Subcutaneous abdominal adipose tissue (tissue), 5 donors: Measurements from ENCODE around the gene LARP4.

Experiments
- H3K27ac ChIP-seq: one replicate; pipeline ENCODE4 v1.7.0; 2013; ENCODE audit warnings: low read depth, mild to moderate bottlenecking, inconsistent platforms, low read length, moderate library complexity
- H3K27me3 ChIP-seq, 5 donors: one replicate each; pipeline ENCODE4 v1.7.0; 2013; ENCODE audit warnings: low read length in 5 of 5, inconsistent platforms in 1 of 5; ENCODE audit not compliant: control insufficient read depth in 5 of 5, insufficient read depth in 4 of 5
- H3K36me3 ChIP-seq, 5 donors: one replicate each; pipeline ENCODE4 v1.7.0; 2013; ENCODE audit warnings: low read length in 5 of 5; ENCODE audit not compliant: control insufficient read depth in 5 of 5, insufficient read depth in 5 of 5
- H3K4me1 ChIP-seq, 5 donors: one replicate each; pipeline ENCODE4 v1.7.0; 2013; ENCODE audit warnings: low read length in 5 of 5, mild to moderate bottlenecking in 3 of 5, moderate library complexity in 1 of 5; ENCODE audit not compliant: control insufficient read depth in 5 of 5, insufficient read depth in 5 of 5
- H3K4me3 ChIP-seq, 5 donors: one replicate each; pipeline ENCODE4 v1.7.0; 2013; ENCODE audit warnings: low read length in 5 of 5, low read depth in 1 of 5
- H3K9ac ChIP-seq, 5 donors: one replicate each; pipeline ENCODE4 v1.7.0; 2013; ENCODE audit warnings: low read length in 5 of 5, mild to moderate bottlenecking in 4 of 5, moderate library complexity in 3 of 5
- H3K9me3 ChIP-seq, 5 donors: one replicate each; pipeline ENCODE4 v1.7.0; 2013; ENCODE audit warnings: low read length in 5 of 5; ENCODE audit not compliant: control insufficient read depth in 5 of 5
- donor health status: healthy.
- donor health status: healthy.
- donor health status: healthy.
- donor health status: healthy.
- donor health status: healthy.

LARP4 gene

DNA sequence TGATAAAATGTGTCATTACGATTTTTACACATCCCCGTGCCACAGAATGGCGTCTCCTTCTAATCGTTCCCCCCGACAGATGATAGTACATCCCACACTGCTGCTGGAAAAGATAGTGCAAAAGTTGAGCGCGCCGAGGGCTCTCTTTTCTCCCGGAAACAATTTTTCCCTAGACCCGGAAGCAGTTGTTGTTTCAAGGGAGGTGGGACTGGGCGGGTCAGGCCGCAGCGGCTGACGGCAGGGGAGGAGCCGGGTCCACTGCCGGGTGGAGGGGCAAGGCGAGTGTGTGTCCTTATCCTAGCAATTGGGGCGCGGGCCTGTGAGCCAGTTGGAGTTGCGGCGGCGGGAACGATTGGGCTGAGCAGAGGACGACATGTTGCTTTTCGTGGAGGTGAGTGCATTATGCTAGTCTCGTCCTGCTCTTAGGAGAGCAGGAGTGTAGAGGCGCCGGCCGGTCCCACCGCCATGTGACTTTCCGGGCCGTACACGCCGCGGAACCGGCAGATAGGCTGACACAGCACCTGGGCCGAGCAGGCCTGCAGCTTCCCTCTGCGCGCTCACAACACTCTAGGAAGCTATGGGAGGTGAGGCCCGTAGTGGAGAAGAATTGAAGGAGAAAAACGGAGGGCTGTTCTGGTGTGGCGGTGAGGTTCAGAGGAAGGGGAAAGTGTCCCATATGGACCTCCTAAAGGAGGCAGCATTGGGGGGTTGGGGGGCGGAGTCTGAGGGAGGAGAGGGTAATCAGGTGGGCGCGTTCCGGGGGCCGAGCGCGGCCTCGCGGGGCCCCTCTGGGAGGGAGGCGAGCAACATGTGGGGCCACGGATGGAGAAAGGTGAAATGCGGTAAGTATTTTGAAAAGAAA, at the start of gene LARP4:
TSS of gene LARP4 (plus strand) at position 248 of the 862 bp plus-strand sequence. CDS start at position 374, 126 bp downstream.
- no peaks in the 10 kb centered on the region for H3K36me3 ChIP-seq
- peak within 1 kb of the TSS; percentile 91 to 97 (median 94) for H3K4me3 ChIP-seq
- peak within 1 kb of the TSS; percentile 81 to 96 (median 94) for H3K9ac ChIP-seq
- H3K27ac ChIP-seq, result peak within 1 kb of the TSS; percentile 98
- no peaks in the 10 kb centered on the region for H3K27me3 ChIP-seq
- H3K4me1 ChIP-seq, result peaks cover 0 to 31% (median 19%) of the 10 kb centered on the region in 5 donors
- H3K9me3 ChIP-seq, result no peaks in the 10 kb centered on the region

DNA sequence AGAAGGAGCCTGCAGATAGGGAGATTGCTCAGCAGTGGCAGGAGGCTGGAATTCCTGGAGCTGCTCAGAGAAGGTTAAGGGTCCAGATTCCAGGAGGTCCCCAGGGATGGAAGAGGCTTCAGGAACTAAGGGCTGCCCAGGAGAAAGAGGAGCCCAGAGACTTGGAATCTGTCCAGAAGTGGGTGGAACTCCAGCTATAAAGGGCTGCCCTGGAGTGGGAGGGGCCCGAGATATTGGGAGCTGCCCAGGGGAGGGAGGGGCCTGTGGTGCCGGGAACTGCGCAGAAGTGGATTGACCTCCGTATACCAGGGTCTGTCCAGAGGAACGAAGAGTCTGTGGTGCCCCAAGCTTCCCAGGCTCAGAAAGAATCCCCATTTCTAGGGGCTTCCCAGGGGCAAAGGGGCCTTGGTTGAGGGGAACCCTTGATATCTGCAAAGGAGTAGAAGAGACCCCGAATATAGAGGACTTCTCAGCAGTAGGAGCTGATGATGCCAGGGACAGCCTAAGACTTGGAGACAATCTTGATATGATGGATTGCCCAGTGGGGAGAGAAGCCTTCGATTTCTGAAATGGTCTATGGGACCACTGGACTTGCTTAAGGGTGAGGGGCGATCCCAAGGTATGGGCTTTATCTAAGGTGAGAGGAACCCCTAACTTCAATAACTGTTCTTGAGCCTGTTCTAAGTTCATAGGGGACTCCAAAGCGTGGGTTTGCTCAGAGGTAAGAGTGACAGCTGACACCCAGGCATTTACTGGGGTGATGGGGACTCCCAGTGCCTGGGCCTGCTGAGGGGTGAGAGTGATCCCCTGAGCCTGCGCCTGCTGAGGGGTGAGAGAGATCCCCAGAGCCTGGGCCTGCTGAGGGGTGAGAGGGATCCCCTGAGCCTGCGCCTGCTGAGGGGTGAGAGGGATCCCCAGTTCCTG, 49.3 kb upstream of the LARP4 start:
- Histone ChIP-seq H3K9ac (no peak overlapping the region), H3K36me3 (no peaks in the 10 kb centered on the region), H3K27ac (no peak overlapping the region), H3K9me3 (no peaks in the 10 kb centered on the region), H3K4me3 (peak overlapping the region in 1 of 5 donors; percentile 3), H3K4me1 (peaks cover 0 to 14% (median 11%) of the 10 kb centered on the region in 5 donors), H3K27me3 (no peaks in the 10 kb centered on the region)

DNA sequence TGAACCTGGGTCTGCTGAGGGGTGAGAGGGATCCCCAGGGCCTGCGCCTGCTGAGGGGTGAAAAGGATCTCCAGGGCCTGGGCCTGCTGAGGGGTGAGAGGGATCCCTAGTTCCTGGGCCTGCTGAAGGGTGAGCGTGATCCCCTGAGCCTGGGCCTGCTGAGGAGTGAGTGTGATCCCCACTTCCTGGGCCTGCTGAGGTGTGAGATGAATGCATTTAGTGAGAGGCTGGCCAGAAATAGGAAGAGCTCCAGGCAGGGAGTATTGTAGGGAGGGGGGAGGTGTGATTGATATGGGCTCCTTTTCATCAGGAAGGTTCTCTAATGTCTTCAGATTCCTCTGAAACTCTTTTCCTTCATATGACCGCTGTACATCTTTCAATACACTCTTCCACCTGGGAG, 47.3 kb upstream of the LARP4 start:
- peaks cover 0 to 14% (median 11%) of the 10 kb centered on the region in 5 donors for H3K4me1 ChIP-seq
- H3K9ac ChIP-seq, result no peak overlapping the region
- H3K4me3 ChIP-seq, result peak overlapping the region in 1 of 5 donors; percentile 40
- H3K9me3 ChIP-seq, result no peaks in the 10 kb centered on the region
- H3K36me3 ChIP-seq, result no peaks in the 10 kb centered on the region
- no peak overlapping the region for H3K27ac ChIP-seq
- H3K27me3 ChIP-seq, result no peaks in the 10 kb centered on the region

DNA sequence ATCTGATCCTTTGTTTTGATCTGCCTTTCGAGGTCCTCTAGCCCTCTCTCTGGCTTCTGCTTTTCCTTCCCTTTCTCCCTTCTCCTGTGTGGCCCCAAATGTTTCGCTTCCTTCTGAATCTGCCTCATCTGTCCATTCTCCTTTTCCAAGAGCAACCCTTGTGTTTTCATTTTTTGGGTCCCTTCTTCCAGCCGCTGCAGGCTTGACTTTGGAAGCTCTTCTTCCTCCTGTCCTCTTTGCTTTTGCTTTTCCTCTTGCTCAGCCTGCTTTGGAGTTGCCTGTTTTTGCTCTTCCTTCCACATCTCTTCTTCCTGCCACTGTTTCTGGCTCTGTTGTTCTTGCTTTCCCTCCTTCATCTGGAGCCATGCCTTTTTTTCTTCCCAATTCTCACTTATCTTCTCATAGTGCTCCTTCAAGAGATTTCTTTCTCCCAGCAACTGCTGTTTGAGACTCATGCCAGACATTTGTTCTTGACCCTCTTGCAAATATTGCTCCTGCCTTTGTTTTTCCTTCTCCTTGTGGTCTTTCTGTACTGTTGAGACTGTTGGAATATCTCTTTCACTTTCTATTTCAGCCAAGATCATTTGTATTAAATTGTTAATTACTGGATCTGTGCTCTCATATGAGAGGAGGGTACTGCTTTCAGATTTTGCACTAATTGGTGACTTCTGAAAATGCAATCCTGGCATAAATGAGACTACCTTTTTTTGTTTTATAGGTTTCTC, 46.7 kb upstream of the LARP4 start:
- peak overlapping the region in 4 of 5 donors; percentile 6 to 40 (median 23) for H3K4me3 ChIP-seq
- H3K9ac ChIP-seq, result peak overlapping the region in 1 of 5 donors; percentile 39
- H3K27me3 ChIP-seq, result no peaks in the 10 kb centered on the region
- H3K9me3 ChIP-seq, result no peaks in the 10 kb centered on the region
- no peak overlapping the region for H3K27ac ChIP-seq
- H3K36me3 ChIP-seq, result no peaks in the 10 kb centered on the region
- H3K4me1 ChIP-seq, result peaks cover 0 to 14% (median 11%) of the 10 kb centered on the region in 5 donors

DNA sequence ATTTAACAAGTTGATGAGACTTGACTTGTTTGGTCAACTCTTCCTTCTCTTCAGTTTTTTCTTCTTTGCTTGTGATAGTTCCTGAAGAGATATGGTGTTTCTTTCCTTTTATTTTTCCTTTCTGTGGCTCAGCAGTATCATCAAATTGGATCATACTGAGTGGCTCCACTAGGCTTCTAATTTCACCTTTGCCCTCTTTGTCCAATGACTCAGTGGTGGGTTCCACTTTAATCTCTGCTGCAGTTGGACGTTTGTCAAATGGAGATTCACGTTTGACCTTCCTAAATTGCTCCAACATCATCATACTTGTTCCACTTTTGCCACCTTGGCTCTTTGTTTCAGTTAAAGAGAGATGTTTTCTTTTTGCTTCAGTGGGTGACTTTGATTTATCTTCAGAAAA, 45.8 kb upstream of the LARP4 start:
- no peak overlapping the region for H3K9ac ChIP-seq
- no peak overlapping the region for H3K27ac ChIP-seq
- no peaks in the 10 kb centered on the region for H3K9me3 ChIP-seq
- H3K4me3 ChIP-seq, result peak overlapping the region in 1 of 5 donors; percentile 40
- H3K4me1 ChIP-seq, result peaks cover 0 to 14% (median 11%) of the 10 kb centered on the region in 5 donors
- no peaks in the 10 kb centered on the region for H3K27me3 ChIP-seq
- H3K36me3 ChIP-seq, result no peaks in the 10 kb centered on the region

DNA sequence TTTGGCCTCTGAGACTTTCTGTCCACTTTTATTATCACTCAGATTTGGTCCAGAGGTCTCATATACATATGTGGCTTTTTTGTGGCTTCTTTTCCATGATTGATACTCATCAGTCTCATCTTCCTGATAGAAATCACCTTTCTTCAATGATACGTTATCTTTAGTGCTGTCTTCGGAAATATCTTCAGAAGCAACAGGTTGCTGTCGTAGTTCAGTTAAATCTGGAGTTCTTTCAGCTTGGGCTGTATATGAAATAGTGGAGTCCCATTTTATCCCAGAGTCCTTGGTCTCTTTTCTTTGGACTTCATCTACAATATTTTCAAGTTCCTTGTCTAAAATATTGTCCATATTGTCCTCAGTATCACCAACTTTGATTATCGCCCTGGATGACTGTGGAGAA, 45.3 kb upstream of the LARP4 start:
- no peaks in the 10 kb centered on the region for H3K36me3 ChIP-seq
- no peak overlapping the region for H3K4me3 ChIP-seq
- no peak overlapping the region for H3K9ac ChIP-seq
- H3K4me1 ChIP-seq, result peaks cover 0 to 14% (median 11%) of the 10 kb centered on the region in 5 donors
- H3K27me3 ChIP-seq, result no peaks in the 10 kb centered on the region
- no peak overlapping the region for H3K27ac ChIP-seq
- no peaks in the 10 kb centered on the region for H3K9me3 ChIP-seq

DNA sequence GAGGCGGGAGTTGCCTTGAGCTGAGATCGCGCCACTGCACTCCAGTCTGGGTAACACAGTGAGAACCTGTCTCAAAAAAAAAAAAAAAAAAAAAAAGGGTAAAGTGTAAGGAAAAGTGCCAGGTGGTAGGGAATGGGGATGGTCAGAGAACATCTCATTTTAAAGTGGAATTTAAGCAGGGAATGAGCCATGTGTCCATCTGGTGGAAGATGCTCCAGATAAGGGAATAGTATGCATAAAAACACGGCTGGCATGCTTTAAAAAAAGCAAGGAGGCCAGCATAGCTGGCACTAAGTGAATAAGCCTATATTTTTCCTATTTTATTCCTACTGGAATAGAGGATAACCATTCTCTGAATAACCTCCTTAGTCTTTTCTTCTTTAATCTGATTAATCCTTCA, 38.0 kb upstream of the LARP4 start:
- H3K27ac ChIP-seq, result no peak overlapping the region
- no peaks in the 10 kb centered on the region for H3K27me3 ChIP-seq
- no peaks in the 10 kb centered on the region for H3K36me3 ChIP-seq
- no peak overlapping the region for H3K4me3 ChIP-seq
- no peaks in the 10 kb centered on the region for H3K4me1 ChIP-seq
- H3K9me3 ChIP-seq, result no peaks in the 10 kb centered on the region
- H3K9ac ChIP-seq, result no peak overlapping the region

DNA sequence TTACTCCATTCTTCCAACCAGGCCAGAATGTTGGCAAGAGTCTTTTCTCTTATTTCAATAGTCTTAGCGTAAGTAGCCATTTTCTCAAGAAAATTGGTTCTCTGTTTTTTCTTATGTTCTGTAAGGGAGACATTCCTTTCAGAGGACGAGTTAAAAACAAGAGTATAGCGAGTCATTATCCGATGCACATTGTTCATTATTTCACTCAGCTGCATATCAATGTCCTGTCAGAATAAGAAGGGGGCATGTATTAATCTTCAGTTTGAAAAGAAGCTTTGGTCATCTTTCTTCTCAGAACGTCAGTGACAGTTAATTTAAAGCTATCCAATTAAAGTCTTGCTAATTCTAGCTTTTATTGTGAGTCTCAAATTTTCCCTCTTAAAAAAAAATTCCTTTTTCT, 37.5 kb upstream of the LARP4 start:
- H3K4me1 ChIP-seq, result no peaks in the 10 kb centered on the region
- H3K9ac ChIP-seq, result no peak overlapping the region
- H3K27ac ChIP-seq, result no peak overlapping the region
- no peak overlapping the region for H3K4me3 ChIP-seq
- no peaks in the 10 kb centered on the region for H3K36me3 ChIP-seq
- no peaks in the 10 kb centered on the region for H3K27me3 ChIP-seq
- H3K9me3 ChIP-seq, result no peaks in the 10 kb centered on the region

DNA sequence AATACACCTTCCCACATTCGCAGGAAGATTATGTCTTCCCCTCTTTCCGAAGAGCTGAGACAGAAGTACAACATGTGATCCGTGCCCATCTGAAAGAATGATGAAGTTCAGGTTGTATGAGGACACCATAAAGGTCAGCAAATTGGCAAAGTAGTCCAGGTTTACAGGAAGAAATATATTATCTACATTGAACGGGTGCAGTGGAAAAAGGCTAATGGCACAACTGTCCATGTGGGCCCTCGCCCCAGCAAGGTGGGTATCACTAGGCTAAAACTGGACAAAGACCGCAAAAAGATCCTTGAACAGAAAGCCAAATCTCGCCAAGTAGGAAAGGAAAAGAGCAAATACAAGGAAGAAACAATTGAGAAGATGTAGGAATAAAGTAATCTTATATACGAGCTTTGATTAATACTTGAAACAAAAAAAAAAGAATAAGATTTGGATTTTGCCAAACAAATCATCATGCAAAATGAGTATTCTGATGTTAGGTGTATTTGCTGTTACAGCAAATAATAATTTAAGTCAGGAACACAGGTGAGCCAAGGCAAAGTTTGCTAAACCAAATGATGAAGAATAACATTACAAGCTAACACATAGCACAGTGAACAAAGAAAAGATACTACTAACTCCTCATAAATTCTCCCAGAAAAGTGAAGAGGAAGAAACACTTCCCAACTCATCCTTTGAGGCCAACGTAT, 34.8 kb upstream of the LARP4 start:
- H3K36me3 ChIP-seq, result no peaks in the 10 kb centered on the region
- H3K4me1 ChIP-seq, result no peaks in the 10 kb centered on the region
- no peak overlapping the region for H3K27ac ChIP-seq
- no peak overlapping the region for H3K9ac ChIP-seq
- no peak overlapping the region for H3K4me3 ChIP-seq
- no peaks in the 10 kb centered on the region for H3K9me3 ChIP-seq
- no peaks in the 10 kb centered on the region for H3K27me3 ChIP-seq
